GM21825 (cell line): ENCODE data around the gene PLA1A.

ENCODE experiments used
- ATAC-seq: cut with Tn5 transposase; IDR thresholded peaks from one replicate; pipeline ENCODE4 v1.9.1; 2021; ENCODE audit warnings: mild to moderate bottlenecking, moderate library complexity; ENCODE audit not compliant: unreplicated experiment

PLA1A gene

DNA sequence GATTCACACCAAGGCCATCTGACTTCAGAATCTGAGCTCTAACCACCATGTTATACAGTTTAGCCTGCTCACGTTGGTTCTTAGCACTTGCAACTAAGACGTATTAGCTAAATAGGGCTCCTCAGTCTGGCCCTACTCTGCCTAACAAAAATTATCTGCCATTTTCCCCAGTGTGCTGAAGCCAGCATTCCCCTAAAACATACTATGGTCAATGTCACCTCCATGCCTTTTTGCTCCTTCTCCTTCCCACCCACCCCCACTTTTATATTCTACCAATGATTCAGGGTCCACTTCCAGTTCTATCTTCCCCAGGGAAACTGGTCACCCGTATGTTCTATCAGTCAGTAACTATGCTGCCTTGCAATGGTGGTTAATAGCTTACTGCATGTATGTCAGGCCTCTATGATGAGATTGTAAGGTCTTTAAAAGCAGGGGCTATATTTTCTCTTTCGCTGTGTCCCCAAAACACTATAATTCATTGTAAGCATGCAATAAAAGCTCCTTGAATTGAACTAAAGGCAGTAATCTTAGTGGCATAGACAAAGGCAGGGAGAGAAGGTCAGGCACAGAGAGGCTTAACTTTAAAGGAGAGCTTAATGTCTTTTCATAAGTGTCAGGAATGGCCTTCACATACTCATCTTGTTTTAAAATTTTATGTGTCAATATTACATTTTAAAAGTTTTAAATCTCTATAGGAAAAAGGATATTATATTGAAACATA is 39.4 kb downstream of the PLA1A start:
- no peak for ATAC-seq

DNA sequence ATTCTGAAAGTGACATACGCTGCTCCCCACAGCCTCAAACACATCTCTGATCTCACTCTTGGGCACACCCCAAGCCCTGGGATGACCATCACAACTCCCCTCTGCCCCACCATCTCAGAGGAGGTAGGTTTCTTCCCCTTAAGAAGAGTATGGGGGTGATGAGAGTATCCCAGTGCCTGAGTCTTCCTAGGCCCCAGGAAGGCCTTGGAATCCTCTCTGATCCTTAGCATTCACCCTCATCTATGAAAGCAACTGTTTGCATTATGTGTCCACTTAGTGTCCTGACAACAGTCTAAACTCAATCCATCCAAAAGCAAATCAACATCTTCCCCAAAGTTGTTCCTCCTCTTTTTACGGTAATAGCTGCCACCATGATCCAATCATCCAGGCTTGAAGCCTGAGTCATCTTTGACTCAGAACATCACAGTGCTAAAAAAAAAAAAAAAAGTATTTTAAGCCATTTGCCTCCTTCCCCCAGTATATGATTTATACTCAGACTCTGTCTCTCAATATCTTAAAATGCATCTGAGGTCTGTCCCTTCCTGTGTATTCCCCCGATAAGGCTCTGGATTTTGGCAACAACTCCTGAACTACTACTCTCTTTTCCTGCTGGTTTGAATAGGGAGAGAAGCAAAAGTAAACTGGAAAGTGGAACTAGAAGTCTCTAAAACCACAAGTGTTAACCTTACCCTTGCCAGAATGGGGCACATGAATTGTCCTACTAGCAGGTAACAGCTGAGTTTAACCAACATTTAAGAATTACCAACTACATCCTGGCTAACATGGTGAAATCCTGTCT is 40.2 kb downstream of the PLA1A start:
- peak; percentile 32 for ATAC-seq

- no peak for ATAC-seq
Measured at GRCh38 chr3:119639494-119640350, 42.0 kb downstream of the PLA1A start.

DNA sequence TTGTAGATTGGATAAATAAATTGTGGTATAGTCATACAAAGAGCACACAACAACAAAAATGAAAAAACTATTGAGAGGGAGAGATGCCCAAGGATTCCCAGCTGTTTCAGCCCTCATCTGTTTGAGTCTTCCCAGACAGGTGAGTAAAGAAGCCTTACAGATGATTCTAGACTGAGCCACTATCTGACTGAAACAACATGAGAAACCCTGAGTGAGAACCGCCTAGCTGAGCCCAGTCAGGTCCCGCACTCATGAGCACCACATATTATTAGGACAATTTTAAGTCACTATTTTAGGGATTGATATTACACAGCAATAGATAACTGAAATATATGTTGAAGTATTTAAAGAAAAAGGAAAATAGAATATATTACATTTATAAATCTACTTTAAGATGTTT is 43.7 kb downstream of the PLA1A start:
- ATAC-seq = no peak

DNA sequence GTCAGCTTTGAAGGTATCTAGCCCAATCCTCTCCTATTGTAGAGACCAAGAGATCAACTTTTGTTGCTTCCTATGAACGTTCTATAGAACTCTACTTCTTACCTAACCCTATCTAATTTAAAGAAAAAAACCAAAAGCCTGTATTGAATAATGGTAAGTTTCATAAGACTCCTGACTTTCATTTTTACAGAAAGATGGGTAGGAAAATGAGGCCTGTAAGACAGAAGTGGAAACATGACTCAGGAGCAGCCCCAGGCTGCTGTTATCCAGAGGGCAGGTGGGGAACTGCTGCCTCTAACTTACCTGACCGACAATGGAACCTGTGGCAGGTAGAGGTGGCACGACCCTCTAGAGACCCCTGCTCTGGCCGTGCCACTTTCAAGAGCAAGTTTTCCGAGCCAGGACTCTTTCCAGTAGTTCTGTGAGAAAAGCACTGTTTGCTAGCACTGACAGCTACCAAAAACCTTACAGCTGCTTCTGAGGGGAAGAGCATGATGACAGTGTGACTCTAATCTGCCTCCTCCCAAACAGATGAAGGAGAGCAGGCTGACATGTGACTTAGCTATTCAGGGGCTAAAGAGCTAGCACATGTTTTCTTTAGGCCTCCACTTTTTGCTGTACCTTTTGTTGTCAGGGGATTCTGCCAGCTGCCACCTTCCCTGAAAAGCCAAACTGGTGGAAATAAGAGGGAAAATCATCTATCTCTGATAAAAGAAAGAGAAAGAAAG is 45.2 kb downstream of the PLA1A start:
- ATAC-seq = no peak

DNA sequence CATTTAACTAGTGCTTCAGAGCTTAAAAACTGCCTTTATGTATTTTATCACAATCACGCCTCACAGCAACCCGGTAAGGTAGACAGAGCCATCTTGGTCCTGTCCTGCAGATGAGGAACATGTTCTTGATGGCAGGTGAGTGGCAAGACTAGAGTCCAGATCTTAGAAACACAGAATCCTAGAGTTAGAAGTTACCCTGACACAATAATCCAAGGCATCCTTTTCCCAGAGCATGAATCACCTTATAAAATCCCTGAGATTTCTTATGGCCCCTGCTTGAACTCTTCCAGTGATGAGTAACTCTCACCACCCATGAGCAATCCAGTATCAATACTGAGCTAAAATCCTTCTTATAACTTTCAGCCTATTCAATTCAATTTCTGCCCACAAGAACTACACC is 45.8 kb downstream of the PLA1A start:
- no peak for ATAC-seq

DNA sequence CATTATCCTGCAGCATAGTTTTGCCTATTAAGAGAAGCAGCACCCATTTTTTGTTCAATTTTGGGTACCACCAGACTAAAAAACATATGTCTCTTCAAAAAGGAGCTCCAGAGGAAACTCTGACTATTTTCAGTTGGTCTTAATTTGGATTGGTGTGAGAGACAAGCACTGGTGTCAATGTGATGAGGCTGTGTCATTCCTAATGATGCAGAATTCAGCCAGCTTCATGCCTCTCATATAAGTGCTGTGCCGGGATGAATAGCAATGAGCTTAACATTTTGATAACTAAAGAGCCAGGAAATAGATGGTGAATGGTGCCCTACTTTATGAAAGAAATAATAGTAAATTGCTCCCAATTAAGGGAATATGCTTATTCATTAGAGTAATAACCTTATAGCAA is 46.8 kb downstream of the PLA1A start:
- no peak for ATAC-seq

DNA sequence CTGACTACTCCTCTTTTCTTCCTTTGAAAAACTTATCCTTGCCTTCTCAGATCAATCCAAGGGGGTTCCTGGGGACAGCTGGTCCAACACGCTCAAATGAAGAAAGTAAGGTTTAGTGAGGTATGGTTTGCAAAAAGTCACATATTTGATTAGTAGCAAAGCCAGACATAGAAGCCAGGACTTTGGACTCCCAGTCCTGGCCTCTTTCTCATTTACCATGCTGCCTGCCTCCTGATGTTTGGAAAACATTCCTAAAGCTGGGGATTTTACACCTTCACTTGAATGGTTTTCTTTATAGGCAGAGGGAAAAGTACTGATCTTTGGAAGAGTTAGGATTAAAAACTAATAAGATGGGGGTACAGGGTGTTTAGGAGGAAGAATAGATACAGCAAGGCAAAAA is 48.1 kb downstream of the PLA1A start:
- ATAC-seq = no peak

DNA sequence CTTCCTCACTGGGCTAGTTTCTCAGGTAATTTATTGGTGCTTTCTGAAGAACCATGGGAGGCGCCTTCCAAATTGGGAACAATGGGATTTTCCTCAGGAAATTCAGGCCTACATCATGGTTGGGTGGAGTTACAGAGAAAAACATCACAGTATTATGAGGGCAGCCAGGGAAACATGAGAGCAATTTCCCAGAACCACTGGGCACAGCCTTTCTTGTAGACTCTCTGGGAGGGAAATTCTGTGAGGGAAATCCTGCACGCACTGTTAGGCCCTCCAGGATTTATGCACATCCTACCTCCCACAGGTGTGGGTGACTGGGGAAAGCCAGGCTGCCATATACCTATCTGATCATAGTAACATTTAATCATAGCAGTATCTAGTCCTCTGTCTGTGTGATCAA is 49.5 kb downstream of the PLA1A start:
- no peak for ATAC-seq

DNA sequence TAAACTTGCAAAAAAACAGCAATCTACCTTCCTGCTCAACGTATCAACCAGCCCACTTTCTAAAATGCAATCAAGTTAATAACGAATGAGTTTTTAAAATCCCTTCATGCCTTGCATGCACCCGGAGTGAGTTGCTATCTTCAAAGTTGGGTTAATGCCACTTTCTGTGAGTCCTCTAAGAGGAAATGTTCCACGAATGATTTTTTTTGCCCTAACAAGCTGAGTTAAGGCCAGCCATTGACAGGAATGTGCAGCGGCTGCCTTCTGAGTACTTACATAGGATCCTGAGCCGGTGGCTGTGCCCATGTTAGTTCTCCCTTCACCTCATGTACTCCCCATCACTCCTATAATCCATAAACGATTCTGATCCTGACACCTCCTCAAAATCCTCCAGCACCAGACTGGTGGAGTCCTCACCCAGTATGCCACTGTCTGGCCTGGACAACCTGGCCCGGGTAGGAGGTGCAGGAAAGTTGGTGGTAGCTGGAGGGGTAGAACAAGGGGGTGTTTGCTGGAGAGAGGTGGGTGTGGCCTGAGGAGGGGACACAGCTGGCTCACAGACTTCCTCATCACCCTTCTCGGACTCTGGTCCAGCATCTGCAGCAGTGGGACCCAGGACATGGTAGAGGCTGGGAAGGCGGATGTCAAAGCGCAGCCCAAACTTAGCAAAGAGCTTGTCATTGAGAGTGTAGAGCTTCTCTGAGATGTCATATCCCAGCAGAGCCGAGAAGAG is 50.3 kb downstream of the PLA1A start:
- no peak for ATAC-seq

GRCh38 chr3:119649761-119650160 is 52.1 kb downstream of the PLA1A start:
- ATAC-seq = no peak

- ATAC-seq = no peak
Measured at GRCh38 chr3:119652306-119653033, 54.8 kb downstream of the PLA1A start.

DNA sequence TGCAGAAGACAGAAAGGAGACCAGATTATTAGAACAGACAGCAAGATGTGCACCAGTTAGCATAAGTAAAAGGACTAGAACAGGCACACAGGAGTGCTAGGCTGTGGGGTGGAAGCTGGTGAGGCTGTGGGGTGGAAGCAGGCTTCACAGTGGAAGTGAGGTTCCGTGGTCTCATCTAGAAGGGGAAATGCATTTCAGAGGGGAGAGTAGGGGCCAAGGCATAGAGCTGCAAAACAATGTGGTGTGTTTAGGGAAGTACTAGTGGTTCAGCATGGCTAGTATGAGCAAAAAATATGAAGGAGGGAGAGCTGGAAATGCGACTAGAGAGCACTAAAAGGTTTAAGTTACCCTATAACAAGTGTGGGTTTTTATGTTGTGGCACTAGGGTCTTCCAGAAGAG is 56.2 kb downstream of the PLA1A start:
- no peak for ATAC-seq

DNA sequence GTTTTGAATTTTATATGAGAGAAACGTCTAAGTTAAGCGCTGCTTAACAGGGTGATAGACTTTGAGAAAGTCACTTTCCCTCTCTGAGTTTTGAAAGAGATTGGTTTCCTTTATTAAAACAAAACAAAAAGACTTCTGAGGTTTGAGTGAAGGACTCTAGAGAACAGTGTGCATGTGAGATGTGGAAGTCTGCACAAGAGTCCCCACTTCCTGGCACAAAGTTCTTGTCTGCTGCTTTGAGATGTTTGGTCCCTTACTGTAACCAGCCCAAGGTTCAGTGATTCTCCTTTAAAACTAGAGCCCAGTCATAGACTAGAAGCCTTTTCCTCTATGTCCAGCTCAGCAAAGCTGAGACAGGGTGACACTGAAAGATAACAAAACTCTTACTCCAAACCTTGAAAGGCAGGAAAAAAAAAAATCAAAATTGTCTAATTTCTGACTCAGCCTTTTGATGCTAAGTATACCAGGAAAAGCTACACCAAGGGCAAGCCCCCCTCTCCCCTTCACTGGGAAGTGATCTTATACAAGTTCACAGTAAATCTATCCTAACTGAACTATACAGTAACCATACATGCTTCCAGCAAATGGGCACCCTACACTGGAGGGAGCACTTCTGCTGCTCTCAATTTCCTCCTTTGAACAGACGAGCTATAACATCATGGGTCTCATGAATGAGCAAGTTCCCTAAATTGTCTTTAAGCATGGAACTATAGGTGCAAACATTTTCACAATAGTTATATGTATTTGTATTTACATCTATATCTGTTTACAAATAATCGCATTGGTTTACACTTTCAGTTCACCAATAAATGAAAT is 60.4 kb downstream of the PLA1A start:
- no peak for ATAC-seq

DNA sequence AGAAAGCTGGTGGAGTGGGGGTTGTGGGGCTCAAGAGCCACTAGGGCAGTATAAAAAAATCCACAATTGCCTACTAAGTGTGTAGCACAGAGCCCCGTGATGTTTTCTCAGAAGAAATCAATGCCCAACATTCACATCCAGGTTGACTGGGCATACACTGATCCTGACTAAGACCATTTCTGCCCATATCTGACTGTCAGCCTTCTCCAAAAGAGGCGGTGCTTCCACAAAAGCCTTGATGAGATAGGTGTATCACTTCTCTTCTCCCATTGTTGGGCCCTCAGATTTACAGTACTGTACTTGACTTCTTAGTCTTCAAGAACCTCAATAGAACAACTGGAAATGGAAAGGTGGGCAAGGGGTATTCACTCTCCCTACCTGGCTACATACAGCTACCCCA is 61.3 kb downstream of the PLA1A start:
- ATAC-seq = no peak

DNA sequence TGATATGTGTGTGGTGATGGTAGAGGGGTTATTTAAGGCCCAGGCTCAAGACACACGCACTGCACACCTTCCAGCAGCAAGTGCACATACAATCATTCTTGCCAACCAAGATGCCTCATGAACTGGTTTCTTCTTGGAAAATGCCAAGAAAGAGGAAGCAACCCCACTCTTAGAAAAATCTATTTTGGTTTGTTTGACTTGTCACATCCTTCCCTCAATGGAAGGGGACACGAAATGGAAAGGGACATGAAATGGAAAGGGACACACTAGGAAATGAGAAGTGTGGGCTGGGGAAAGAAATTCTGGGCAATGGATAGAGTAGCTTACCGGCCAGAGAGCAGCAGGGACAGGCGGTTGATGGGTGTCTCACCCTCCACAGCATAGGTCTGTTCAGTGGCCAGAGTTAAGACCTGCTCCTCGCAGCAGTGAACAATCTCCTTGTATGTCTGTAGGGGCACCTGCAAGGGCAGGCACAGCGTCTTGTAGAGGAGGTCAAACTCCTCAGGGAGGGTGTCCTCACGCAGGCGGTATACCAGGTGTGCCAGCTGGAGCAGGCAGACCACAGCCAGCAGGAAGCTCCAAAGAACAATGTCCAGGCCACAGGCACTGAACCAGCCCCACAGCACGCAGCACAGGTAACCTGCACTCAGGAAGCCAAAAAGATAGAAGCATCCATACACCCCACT is 62.1 kb downstream of the PLA1A start:
- no peak for ATAC-seq

DNA sequence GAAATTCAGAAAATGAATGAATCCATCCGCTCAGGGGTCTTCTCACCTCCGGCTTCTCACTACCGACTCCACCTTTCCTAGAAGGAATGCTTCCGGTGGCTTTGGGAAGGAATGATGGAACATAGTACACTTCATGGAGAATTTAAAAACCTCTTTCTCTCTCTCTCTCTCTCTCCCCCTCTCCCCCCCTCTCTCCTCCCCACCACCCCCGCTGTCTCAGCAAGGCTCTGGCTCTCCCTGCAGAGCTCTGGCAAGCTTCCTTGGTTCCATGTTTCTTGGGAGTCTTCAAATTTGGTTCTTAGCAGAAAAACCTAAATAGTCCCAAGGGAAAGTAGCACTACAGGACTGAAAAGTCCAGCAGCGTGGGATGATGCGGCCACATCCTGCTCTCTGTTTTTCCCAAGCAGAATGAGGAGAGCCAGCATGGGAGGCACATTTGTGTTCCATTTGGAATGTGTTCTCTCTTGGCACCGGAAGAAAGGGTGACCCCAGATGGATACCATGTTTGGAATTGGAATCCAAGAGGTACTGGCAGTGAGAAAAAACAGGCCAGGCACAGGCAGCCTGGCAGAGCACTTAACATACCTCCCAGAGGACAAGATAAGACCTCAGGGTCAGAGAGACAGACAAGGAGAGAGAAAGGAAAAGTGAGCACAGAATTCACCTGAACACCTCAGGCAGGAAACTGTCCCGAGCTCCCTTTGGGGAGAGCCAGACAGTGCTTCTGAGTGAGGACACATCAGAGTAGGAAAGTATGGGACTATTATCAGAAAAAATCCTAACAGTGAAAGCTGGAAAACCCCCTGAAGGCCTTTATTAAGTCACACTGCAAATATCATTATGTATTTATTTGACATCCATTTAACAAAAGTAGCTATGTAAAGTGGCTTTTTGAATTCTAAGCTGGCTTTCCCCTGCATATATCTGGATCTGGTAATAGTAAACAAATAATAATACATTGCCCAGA is 63.1 kb downstream of the PLA1A start, which contains the start of gene POPDC2:
Gene POPDC2, minus strand, starts transcription at position 116 of the 967 bp plus-strand sequence. CDS start 166 bp downstream, outside the sequence.
- ATAC-seq = no peak
